ENCODE measurements around the gene TIPRL.

Gene TIPRL

DNA sequence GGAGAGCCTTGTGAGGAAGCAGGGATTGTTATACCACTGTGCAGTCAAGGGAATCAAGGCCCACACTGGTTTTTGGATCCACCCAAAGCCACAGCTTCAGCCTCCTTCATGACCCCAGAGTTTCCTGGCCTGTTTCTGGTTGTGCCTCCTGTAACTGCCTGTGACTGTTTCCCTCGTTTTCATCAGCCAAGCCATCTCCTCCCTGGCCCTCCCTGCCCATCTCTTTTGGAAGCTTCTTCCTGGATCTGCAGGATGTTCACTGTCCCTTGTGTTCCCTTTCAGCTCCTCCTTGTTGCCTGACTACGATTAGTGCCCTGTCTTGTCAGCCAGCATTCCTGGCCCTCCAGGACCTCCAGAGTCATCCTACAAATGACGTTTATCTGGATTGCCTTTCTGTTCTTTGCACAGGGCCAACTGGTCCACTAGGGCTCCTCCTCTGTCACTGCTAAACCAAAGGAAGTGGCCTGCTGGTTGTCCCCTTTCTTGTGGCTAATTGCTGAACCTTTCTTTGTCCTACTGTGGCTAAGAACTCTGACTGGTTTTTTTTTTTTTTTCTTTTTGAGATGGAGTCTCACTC is 65.0 kb downstream of the TIPRL start:
- H3K4me3 ChIP-seq (replicated peaks; ENCODE audit: low read depth, low read length): no peak overlapping the region
- no peak for DNase-seq (ENCODE audit: extremely low read depth, low read depth)
- TF ChIP-seq, protein P1, sequence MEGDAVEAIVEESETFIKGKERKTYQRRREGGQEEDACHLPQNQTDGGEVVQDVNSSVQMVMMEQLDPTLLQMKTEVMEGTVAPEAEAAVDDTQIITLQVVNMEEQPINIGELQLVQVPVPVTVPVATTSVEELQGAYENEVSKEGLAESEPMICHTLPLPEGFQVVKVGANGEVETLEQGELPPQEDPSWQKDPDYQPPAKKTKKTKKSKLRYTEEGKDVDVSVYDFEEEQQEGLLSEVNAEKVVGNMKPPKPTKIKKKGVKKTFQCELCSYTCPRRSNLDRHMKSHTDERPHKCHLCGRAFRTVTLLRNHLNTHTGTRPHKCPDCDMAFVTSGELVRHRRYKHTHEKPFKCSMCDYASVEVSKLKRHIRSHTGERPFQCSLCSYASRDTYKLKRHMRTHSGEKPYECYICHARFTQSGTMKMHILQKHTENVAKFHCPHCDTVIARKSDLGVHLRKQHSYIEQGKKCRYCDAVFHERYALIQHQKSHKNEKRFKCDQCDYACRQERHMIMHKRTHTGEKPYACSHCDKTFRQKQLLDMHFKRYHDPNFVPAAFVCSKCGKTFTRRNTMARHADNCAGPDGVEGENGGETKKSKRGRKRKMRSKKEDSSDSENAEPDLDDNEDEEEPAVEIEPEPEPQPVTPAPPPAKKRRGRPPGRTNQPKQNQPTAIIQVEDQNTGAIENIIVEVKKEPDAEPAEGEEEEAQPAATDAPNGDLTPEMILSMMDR (IDR thresholded peaks at IDR 0.05; ENCODE audit: low read depth, low read length, missing control alignments): no peak

DNA sequence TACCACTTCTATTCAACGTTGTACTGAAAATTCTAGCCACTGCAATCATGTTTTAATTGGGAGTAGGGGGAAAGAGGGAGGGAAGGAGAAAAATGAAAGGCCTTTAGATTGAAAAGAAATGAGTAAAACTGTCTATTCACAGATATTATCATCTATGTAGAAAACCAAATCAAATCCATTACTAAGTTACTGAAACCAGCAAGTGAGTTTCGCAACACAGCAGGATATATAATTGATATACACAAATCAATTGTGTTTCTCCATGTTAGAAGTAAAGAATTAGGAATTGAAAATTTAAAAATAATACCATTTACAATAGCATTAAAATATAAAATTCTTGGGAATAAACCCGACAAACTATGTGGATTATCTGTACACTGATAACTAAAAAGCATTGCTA is 66.3 kb downstream of the TIPRL start:
- no peak for DNase-seq (ENCODE audit: extremely low read depth, low read depth)
- H3K4me3 ChIP-seq (replicated peaks; ENCODE audit: low read depth, low read length): no peak overlapping the region
- TF ChIP-seq, protein P1 (IDR thresholded peaks at IDR 0.05; ENCODE audit: low read depth, low read length, missing control alignments): no peak

DNA sequence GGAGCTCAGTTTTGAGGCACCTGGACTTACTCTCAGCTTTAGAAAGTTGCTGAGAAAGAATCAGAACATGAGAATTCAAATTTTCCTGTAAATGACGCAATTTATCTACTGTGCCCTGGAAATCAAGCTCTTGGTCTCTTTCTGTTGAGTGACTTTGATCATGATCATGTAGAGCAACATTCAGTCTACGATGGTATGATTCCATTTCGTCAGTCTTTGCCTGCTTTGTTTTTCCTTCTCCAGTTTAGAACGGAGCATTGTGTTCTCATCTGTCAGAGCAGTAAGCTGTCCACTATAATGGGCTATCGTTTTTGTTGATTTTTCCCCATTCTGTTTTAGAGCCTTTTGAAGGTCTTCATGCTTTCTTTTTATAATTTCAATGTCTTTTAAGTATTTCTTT is 67.7 kb downstream of the TIPRL start:
- TF ChIP-seq, protein P1 (IDR thresholded peaks at IDR 0.05; ENCODE audit: low read depth, low read length, missing control alignments): no peak
- no peak overlapping the region for H3K4me3 ChIP-seq (replicated peaks; ENCODE audit: low read depth, low read length)
- no peak for DNase-seq (ENCODE audit: extremely low read depth, low read depth)
